ES-I3 (cell line): Measurements from ENCODE around the gene APH1B.
"Not testable (repeated sequence)": the region's sequence is repeated elsewhere in the genome, so short reads cannot be mapped to it uniquely, and the experiment has no call there.

Experiments
- H3K36me3 ChIP-seq: 2 replicates; pipeline ENCODE4 v1.6.1; 2013; ENCODE audit warnings: mild to moderate bottlenecking, low read length, control low read depth, moderate library complexity; ENCODE audit not compliant: insufficient read depth
- H3K4me1 ChIP-seq: 2 replicates; pipeline ENCODE4 v1.6.1; 2013; ENCODE audit warnings: mild to moderate bottlenecking, control low read depth, low read length; ENCODE audit not compliant: insufficient read depth
- H3K9ac ChIP-seq: 2 replicates; pipeline ENCODE4 v1.6.1; 2013; ENCODE audit warnings: low read depth, mild to moderate bottlenecking, low read length, moderate library complexity
- H3K9me3 ChIP-seq: 2 replicates; pipeline ENCODE4 v1.6.1; 2013; ENCODE audit warnings: mild to moderate bottlenecking, low read length, moderate library complexity; ENCODE audit not compliant: control insufficient read depth, insufficient read depth

Gene APH1B

GRCh38 chr15:63277038-63277892 lies at the start of gene APH1B:
Gene APH1B (plus strand): TSS chr15:63277605. CDS start chr15:63277624, 19 bp downstream.
- Histone ChIP-seq H3K4me1 (peaks cover 10% of the 10 kb centered on the region; the same call in 1 of the 2 replicates), H3K36me3 (no peaks in the 10 kb centered on the region), H3K9ac (peak within 1 kb of the TSS; percentile 92), H3K9me3 (peaks cover 7% of the 10 kb centered on the region)

- H3K9ac ChIP-seq: no peak overlapping the region
- H3K36me3 ChIP-seq: no peaks in the 10 kb centered on the region
- H3K9me3 ChIP-seq: no peaks in the 10 kb centered on the region
- 0 out of 2 replicates have a peak, but pooled peaks cover 4% of the 10 kb centered on the region for H3K4me1 ChIP-seq
Measured at GRCh38 chr15:63227689-63228088, 49.7 kb upstream of the APH1B start.

DNA sequence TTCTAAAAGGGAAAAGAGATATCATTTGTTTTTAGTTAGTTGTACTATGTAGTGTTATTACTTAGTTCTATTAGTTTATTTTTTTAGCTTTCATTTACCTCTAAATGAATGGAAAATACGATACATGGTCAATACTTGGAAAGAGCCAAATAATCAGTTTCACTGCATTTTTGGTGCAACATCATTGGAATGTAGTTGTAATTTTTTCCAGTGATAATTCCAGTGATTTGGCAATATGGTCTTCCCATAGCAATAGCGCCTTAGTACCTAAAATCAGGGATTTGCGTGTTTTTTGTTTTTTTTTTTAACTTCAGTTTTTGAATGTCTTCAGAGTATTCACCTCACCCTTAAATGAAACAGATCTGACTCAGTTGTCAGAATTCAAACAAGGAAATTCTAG lies 46.2 kb upstream of the APH1B start:
- Histone ChIP-seq H3K36me3 (no peaks in the 10 kb centered on the region), H3K4me1 (0 out of 2 replicates have a peak, but pooled peaks cover 4% of the 10 kb centered on the region), H3K9ac (no peak overlapping the region), H3K9me3 (no peaks in the 10 kb centered on the region)

GRCh38 chr15:63231706-63232105 lies 45.7 kb upstream of the APH1B start:
- Histone ChIP-seq H3K36me3 (no peaks in the 10 kb centered on the region), H3K9me3 (no peaks in the 10 kb centered on the region), H3K4me1 (0 out of 2 replicates have a peak, but pooled peaks cover 4% of the 10 kb centered on the region), H3K9ac (no peak overlapping the region)

DNA sequence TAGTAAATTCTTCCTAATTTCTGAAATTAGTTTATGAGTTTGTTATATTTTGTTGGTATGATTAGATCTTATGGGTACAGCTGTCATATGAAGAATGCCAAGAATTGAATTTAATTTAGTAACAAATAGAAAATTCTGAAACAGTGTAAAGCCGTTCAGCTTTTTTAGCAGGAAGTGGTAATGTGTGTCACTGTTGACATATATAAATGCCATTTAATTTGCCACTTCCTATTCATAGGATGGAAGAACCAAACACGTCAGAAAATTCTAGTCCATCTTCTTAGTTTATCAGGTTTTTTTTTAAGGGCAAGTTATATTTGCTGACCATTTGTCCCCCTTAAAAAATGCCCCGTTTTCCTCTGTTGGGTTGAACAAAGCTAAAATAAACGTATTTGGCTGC lies 45.0 kb upstream of the APH1B start:
- Histone ChIP-seq H3K36me3 (no peaks in the 10 kb centered on the region), H3K4me1 (0 out of 2 replicates have a peak, but pooled peaks cover 4% of the 10 kb centered on the region), H3K9me3 (no peaks in the 10 kb centered on the region), H3K9ac (no peak overlapping the region)

- Histone ChIP-seq H3K36me3 (no peaks in the 10 kb centered on the region), H3K4me1 (0 out of 2 replicates have a peak, but pooled peaks cover 4% of the 10 kb centered on the region), H3K9me3 (no peaks in the 10 kb centered on the region), H3K9ac (no peak overlapping the region)
Measured at GRCh38 chr15:63232943-63233342, 44.5 kb upstream of the APH1B start.

- Histone ChIP-seq H3K9ac (no peak overlapping the region), H3K9me3 (no peaks in the 10 kb centered on the region), H3K36me3 (no peaks in the 10 kb centered on the region), H3K4me1 (0 out of 2 replicates have a peak, but pooled peaks cover 4% of the 10 kb centered on the region)
Measured at GRCh38 chr15:63233667-63234423, 43.6 kb upstream of the APH1B start.

DNA sequence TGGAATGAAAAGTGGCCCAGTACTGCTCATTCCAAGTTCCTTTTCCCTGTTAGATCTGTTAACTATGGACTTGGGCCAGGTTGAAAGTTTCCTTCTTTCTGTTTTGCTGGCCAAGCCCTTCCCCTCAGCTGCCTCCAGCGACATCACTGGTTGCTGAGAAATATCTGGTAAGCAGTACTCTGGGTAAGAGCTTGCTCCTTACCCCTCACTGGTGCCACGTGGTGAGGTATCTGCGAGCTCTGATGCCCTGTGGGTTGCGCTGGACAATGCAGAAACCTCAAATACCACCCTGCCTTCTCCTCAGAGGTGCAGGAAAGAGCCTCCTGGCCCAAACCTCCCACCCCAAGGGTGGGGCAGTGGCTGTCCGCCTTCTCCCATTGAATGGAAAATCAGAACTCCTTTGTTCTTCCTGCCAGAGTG lies 42.9 kb upstream of the APH1B start:
- Histone ChIP-seq H3K36me3 (no peaks in the 10 kb centered on the region), H3K9ac (no peak overlapping the region), H3K9me3 (no peaks in the 10 kb centered on the region), H3K4me1 (no peaks in the 10 kb centered on the region)

GRCh38 chr15:63236272-63236671 lies 41.1 kb upstream of the APH1B start:
- Histone ChIP-seq H3K36me3 (no peaks in the 10 kb centered on the region), H3K9me3 (no peaks in the 10 kb centered on the region), H3K9ac (no peak overlapping the region), H3K4me1 (no peaks in the 10 kb centered on the region)

DNA sequence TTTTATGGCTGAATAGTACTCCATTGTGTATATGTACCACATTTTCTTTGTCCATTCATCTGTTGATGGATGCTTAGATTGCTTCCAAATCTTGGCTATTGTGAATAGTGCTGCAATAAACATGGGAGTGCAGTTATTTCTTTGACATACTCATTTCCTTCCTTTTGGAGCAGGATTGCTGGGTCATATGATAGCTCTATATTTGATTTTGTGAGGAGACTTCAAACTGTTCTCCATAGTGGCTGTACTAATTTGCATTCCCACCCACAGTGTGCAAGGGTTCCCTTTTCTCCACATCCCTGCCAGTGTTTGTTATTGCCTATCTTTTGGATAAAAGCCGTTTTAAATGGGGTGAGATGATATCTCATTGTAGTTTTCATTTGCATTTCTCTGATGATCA lies 40.3 kb upstream of the APH1B start:
- not testable (repeated sequence) for H3K9ac ChIP-seq, H3K4me1 ChIP-seq, H3K9me3 ChIP-seq, H3K36me3 ChIP-seq

DNA sequence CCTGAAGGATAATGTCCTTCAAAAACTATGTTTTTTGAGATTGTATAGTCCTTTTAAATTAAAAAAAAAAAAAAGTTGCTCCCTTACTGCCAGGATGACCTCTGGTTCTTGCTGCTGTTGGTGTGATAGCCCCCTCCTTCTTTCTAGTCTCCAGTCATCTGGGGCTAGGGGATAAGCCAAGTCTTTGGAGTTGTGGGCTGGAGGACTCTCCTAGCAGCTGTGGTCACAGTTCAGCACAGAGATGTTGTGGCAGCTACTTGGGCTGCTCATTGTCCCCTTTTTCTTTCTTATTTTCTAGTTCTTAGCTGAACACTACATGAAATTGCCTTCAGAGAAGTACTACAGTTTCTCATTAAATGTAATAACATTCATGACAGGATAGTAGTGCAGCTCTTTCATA lies 39.2 kb upstream of the APH1B start:
- Histone ChIP-seq H3K9ac (no peak overlapping the region), H3K9me3 (peaks cover 4% of the 10 kb centered on the region; the same call in 1 of the 2 replicates), H3K36me3 (no peaks in the 10 kb centered on the region), H3K4me1 (no peaks in the 10 kb centered on the region)

DNA sequence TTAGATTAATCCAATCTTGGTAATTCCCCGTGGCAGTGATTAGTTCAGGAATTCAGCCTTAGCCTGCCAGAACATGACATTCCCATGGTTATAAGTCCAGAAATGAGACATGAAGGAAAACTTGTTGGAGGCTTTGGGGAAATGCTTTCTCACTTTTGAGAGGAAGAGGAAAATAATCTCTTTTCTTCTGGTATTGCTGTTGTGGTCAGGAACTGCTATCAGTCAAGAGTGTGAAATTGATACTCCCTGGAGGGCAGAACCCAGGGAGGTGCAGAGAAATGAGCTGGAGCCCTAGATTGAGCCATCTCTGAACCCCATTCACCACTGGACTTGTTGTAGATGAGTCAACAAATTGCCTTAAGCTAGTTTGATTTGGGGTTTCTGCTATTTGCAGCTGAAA lies 38.6 kb upstream of the APH1B start:
- Histone ChIP-seq H3K9ac (no peak overlapping the region), H3K9me3 (peaks cover 6% of the 10 kb centered on the region; the same call in 1 of the 2 replicates), H3K36me3 (no peaks in the 10 kb centered on the region), H3K4me1 (no peaks in the 10 kb centered on the region)

GRCh38 chr15:63240109-63240508 lies 37.3 kb upstream of the APH1B start:
- peaks cover 6% of the 10 kb centered on the region; the same call in 1 of the 2 replicates for H3K9me3 ChIP-seq
- H3K36me3 ChIP-seq: no peaks in the 10 kb centered on the region
- no peaks in the 10 kb centered on the region for H3K4me1 ChIP-seq
- no peak overlapping the region for H3K9ac ChIP-seq

DNA sequence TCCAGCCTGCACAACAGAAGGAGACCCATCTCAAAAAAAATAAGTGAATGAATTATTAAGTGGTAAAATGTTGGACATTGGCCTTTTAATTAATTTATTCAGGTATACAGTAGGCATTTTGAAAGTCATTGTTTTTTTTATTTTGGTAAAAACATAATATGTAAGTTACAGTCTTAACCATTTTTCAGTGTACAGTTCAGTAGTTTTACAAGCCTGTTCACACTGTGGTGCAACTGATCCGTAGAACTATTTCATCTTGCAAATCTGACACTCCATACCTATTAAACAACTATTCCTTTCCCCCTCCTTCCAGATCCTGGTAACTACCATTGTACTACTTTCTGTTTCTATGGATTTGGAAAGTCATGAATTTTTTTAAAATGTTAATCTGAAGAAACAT lies 36.1 kb upstream of the APH1B start:
- Histone ChIP-seq H3K36me3 (no peaks in the 10 kb centered on the region), H3K4me1 (no peaks in the 10 kb centered on the region), H3K9ac (no peak overlapping the region), H3K9me3 (peaks cover 6% of the 10 kb centered on the region; the same call in 1 of the 2 replicates)
